GM19023 (cell line): ENCODE data around the gene AGFG1.

Experiments used
- ATAC-seq: cut with Tn5 transposase; IDR thresholded peaks from one replicate; pipeline ENCODE4 v1.9.1; 2021; ENCODE audit warnings: mild to moderate bottlenecking, moderate library complexity; ENCODE audit not compliant: unreplicated experiment

AGFG1 gene

GRCh38 chr2:227460833-227461232, 11.1 kb upstream of the AGFG1 start:
- ATAC-seq: no peak

GRCh38 chr2:227461811-227462461, 10.0 kb upstream of the AGFG1 start:
- ATAC-seq: peak; percentile 9

- ATAC-seq: peak; percentile 58
Measured at GRCh38 chr2:227462462-227462951, 9.4 kb upstream of the AGFG1 start.

GRCh38 chr2:227462972-227463931, 8.7 kb upstream of the AGFG1 start:
- ATAC-seq: peak; percentile 46

GRCh38 chr2:227464361-227464760, 7.6 kb upstream of the AGFG1 start:
- ATAC-seq: no peak

- ATAC-seq: no peak
Measured at GRCh38 chr2:227464851-227465250, 7.1 kb upstream of the AGFG1 start.

GRCh38 chr2:227466887-227467600, 4.9 kb upstream of the AGFG1 start:
- no peak for ATAC-seq

GRCh38 chr2:227471412-227471811, 544 bp upstream of the AGFG1 start:
- ATAC-seq: no peak

GRCh38 chr2:227472265-227473121, 537 bp downstream of the AGFG1 start:
- peak; percentile 76 for ATAC-seq

- no peak for ATAC-seq
Measured at GRCh38 chr2:227473122-227473461, 1.1 kb downstream of the AGFG1 start.

GRCh38 chr2:227473806-227474205, 1.9 kb downstream of the AGFG1 start:
- ATAC-seq: no peak

GRCh38 chr2:227474410-227474809, 2.5 kb downstream of the AGFG1 start:
- no peak for ATAC-seq

- no peak for ATAC-seq
Measured at GRCh38 chr2:227477291-227477690, 5.3 kb downstream of the AGFG1 start.

- no peak for ATAC-seq
Measured at GRCh38 chr2:227479865-227480475, 8.0 kb downstream of the AGFG1 start.

- ATAC-seq: peak; percentile 51
Measured at GRCh38 chr2:227480528-227480927, 8.6 kb downstream of the AGFG1 start.

- peak; percentile 57 for ATAC-seq
Measured at GRCh38 chr2:227482638-227483340, 10.8 kb downstream of the AGFG1 start.

- ATAC-seq: no peak
Measured at GRCh38 chr2:227485429-227485828, 13.5 kb downstream of the AGFG1 start.

- ATAC-seq: no peak
Measured at GRCh38 chr2:227486688-227487087, 14.7 kb downstream of the AGFG1 start.

- ATAC-seq: no peak
Measured at GRCh38 chr2:227488045-227488444, 16.1 kb downstream of the AGFG1 start.
